GM12892 (cell line): ENCODE data around the gene KDM8.

ENCODE experiments used
- POLR2AphosphoS5 ChIP-seq: IDR thresholded peaks from 2 replicates; pipeline ENCODE4 v1.6.1; 2011; ENCODE audit warnings: low read depth, low read length, control low read depth
- TAF1 ChIP-seq: IDR thresholded peaks from 2 replicates; pipeline ENCODE4 v1.6.1; 2011; ENCODE audit warnings: low read depth, mild to moderate bottlenecking, control low read depth, low read length, borderline replicate concordance

- TF ChIP-seq TAF1 (no peak), POLR2AphosphoS5 (no peak)
Measured at GRCh38 chr16:27234171-27234570, 30.8 kb downstream of the KDM8 start.
